OCI-LY7 (cell line): ENCODE results near the gene CDNF. TPM values are rescaled to one million over a fixed set of nuclear protein-coding genes. Genes with fewer than 3 reads are reported as not detected.

Experiments used
- BruUV-seq: library from RNA; stranded (reverse); fragments of 400-500 nt; replicated peaks from 2 replicates; lab custom pipeline; 2021; lab: Mats Ljungman, UMichigan
- CTCF ChIA-PET: fragments of 300-600 bp; sonication (Branson Sonifier 250); formaldehyde crosslinking; loops from one replicate; lab custom pipeline; 2022; ENCODE audit warnings: antibody characterized with exemption; ENCODE audit not compliant: unreplicated experiment; lab: Charles Lee
- POLR2A ChIA-PET: fragments of 300-600 bp; sonication (Branson Sonifier 250); formaldehyde crosslinking; loops from one replicate; lab custom pipeline; 2022; ENCODE audit warnings: antibody characterized with exemption; lab: Charles Lee
- DNase-seq: peaks from one replicate; pipeline ENCODE4 v3.0.0-alpha.2; 2015; ENCODE audit warnings: low spot score
- H2AFZ ChIP-seq: fragments of 200-600 bp; sonication (generic), shearing (Covaris generic); 2 replicates; pipeline ENCODE4 v1.6.1; 2014; ENCODE audit warnings: mild to moderate bottlenecking, antibody characterized with exemption, low read length, moderate library complexity
- H3K27ac ChIP-seq: fragments of 200-600 bp; sonication (generic); 2 replicates; pipeline ENCODE4 v1.5.1; 2014; ENCODE audit warnings: mixed run types, low read depth, mild to moderate bottlenecking, moderate library complexity, low read length, inconsistent platforms; ENCODE audit not compliant: poor library complexity, severe bottlenecking
- H3K36me3 ChIP-seq: fragments of 200-600 bp; sonication (generic); 2 replicates; pipeline ENCODE4 v1.6.1; 2014; ENCODE audit warnings: mild to moderate bottlenecking, antibody characterized with exemption, low read length, moderate library complexity, mixed read lengths; ENCODE audit not compliant: insufficient read depth
- H3K4me1 ChIP-seq: fragments of 200-600 bp; sonication (generic); 2 replicates; pipeline ENCODE4 v1.5.1; 2014; ENCODE audit warnings: mild to moderate bottlenecking, low read length; ENCODE audit not compliant: insufficient read depth, poor library complexity, severe bottlenecking
- H3K4me2 ChIP-seq: fragments of 200-600 bp; sonication (generic); 2 replicates; pipeline ENCODE4 v1.6.1; 2014; ENCODE audit warnings: mild to moderate bottlenecking, low read length
- H3K4me3 ChIP-seq: fragments of 200-600 bp; sonication (generic); 2 replicates; pipeline ENCODE4 v1.5.1; 2014; ENCODE audit warnings: mild to moderate bottlenecking, low read depth, low read length; ENCODE audit not compliant: poor library complexity, severe bottlenecking
- H3K79me2 ChIP-seq: fragments of 200-600 bp; sonication (generic); 2 replicates; pipeline ENCODE4 v1.6.1; 2016; ENCODE audit warnings: low read depth, mild to moderate bottlenecking, low read length, moderate library complexity, mixed read lengths; ENCODE audit not compliant: insufficient read depth
- H3K9me2 ChIP-seq: fragments of 200-600 bp; sonication (generic); 2 replicates; pipeline ENCODE4 v1.6.1; 2016; ENCODE audit warnings: mild to moderate bottlenecking, low read length, mixed read lengths; ENCODE audit not compliant: insufficient read depth
- H3K9me3 ChIP-seq: fragments of 200-600 bp; sonication (generic); 2 replicates; pipeline ENCODE4 v1.6.1; 2014; ENCODE audit warnings: mild to moderate bottlenecking, mixed run types, low read length, mixed read lengths
- H4K20me1 ChIP-seq: fragments of 200-600 bp; sonication (generic); 2 replicates; pipeline ENCODE4 v1.6.1; 2014; ENCODE audit warnings: mild to moderate bottlenecking, antibody characterized with exemption, low read length, moderate library complexity, mixed read lengths; ENCODE audit not compliant: insufficient read depth
- CTCF ChIP-seq: fragments of 200-600 bp; sonication (generic); conservative IDR thresholded peaks from 2 replicates; pipeline ENCODE4 v1.5.1; 2014; ENCODE audit warnings: mild to moderate bottlenecking, antibody characterized with exemption, low read length, moderate library complexity, mixed read lengths
- EZH2phosphoT487 ChIP-seq: fragments of 200-600 bp; sonication (generic); IDR thresholded peaks from 2 replicates; pipeline ENCODE4 v1.6.1; 2018; ENCODE audit warnings: low read depth, borderline replicate concordance, mild to moderate bottlenecking, mixed run types, antibody characterized with exemption, low read length, moderate library complexity, mixed read lengths
- intact Hi-C: fragments of 100-400 bp; cut with micrococcal nuclease; formaldehyde crosslinking; loops from one replicate; pipeline ENCODE4 v1.10.0; 2022; ENCODE audit not compliant: unreplicated experiment
- total RNA-seq, 2 experiments: library from RNA; depleted of rRNA in 1 of 2; stranded (reverse); fragments of >200 nt in 1 of 2; shearing (Covaris generic) in 1 of 2; gene quantifications; 2 replicates each; pipeline ENCODE4 v1.2.3, GENCODE V29; 2014 to 2022

The CDNF gene
- total RNA-seq, 2 experiments from 2014 or later, result 3.2 to 3.7 TPM

GRCh38 chr10:14852236-14852635, 14.4 kb upstream of the CDNF start:
- H3K4me1 ChIP-seq, result peaks cover under 1% of the 10 kb centered on the region
- ChIA-PET CTCF (no interaction called here), POLR2A (interaction anchor here (0.5 to 1.6 kb wide), 2 partner anchors 14 to 53 kb away, joined by 3 to 8 read pairs; partner anchors contain the start of genes CDNF, HSPA14 and MSANTD7)
- TF ChIP-seq CTCF (no peak), EZH2phosphoT487 (no peak)
- H3K36me3 ChIP-seq, result peaks cover 86% of the 10 kb centered on the region
- intact Hi-C loops, result no loop called here
- no peak overlapping the region for H3K4me2 ChIP-seq
- H2AFZ ChIP-seq, result no peak overlapping the region
- H4K20me1 ChIP-seq, result peaks cover 4% of the 10 kb centered on the region; the same call in 1 of the 2 replicates
- H3K79me2 ChIP-seq, result no peaks in the 10 kb centered on the region
- DNase-seq, result no peak
- H3K27ac ChIP-seq, result no peak overlapping the region
- H3K9me2 ChIP-seq, result no peaks in the 10 kb centered on the region
- H3K9me3 ChIP-seq, result no peaks in the 10 kb centered on the region
- H3K4me3 ChIP-seq, result no peak overlapping the region
- BruUV-seq, result no TSS peak

GRCh38 chr10:14844948-14845347, 7.1 kb upstream of the CDNF start:
- H3K4me1 ChIP-seq, result no peaks in the 10 kb centered on the region
- peaks cover 14% of the 10 kb centered on the region; the same call in 1 of the 2 replicates for H4K20me1 ChIP-seq
- no peaks in the 10 kb centered on the region for H3K9me2 ChIP-seq
- no peak for TF ChIP-seq EZH2phosphoT487
- TF ChIP-seq CTCF, result no peak
- no peak overlapping the region for H3K4me3 ChIP-seq
- H3K27ac ChIP-seq, result no peak overlapping the region
- H3K36me3 ChIP-seq, result peaks cover 90% of the 10 kb centered on the region
- no peak for DNase-seq
- intact Hi-C loops, result no loop called here
- POLR2A ChIA-PET, result interaction anchor here (0.5 to 1.4 kb wide), 3 partner anchors 28 to 972 kb away, joined by 3 to 4 read pairs (median 3); no protein-coding TSS in a partner anchor
- H3K4me2 ChIP-seq, result no peak overlapping the region
- no TSS peak for BruUV-seq
- H2AFZ ChIP-seq, result no peak overlapping the region
- CTCF ChIA-PET, result no interaction called here
- no peaks in the 10 kb centered on the region for H3K9me3 ChIP-seq
- H3K79me2 ChIP-seq, result peaks cover 33% of the 10 kb centered on the region

GRCh38 chr10:14843327-14843988, 5.6 kb upstream of the CDNF start:
- Histone ChIP-seq H4K20me1 (peaks cover 17% of the 10 kb centered on the region; the same call in 1 of the 2 replicates), H3K4me2 (no peak overlapping the region), H3K9me3 (no peaks in the 10 kb centered on the region), H3K79me2 (peaks cover 48% of the 10 kb centered on the region), H3K27ac (no peak overlapping the region), H3K9me2 (no peaks in the 10 kb centered on the region), H2AFZ (no peak overlapping the region), H3K36me3 (peaks cover 78% of the 10 kb centered on the region), H3K4me3 (no peak overlapping the region), H3K4me1 (peaks cover 5% of the 10 kb centered on the region)
- intact Hi-C loops, result no loop called here
- ChIA-PET CTCF (no interaction called here), POLR2A (interaction anchor here (0.5 to 1.5 kb wide), 3 partner anchors 20 to 300 kb away, joined by 3 to 6 read pairs (median 3); no protein-coding TSS in a partner anchor)
- BruUV-seq, result no TSS peak
- TF ChIP-seq EZH2phosphoT487 (no peak), CTCF (no peak)
- no peak for DNase-seq
